Activated effector memory CD4-positive, alpha-beta T cell treated with Interleukin-2 at 50 U/mL for 16 hours (primary cell): ENCODE data around the gene JOSD1.

ENCODE experiments used
- DNase-seq: peaks from one replicate; pipeline ENCODE4 v3.0.0-alpha.2; 2020

JOSD1 gene

GRCh38 chr22:38700789-38701628 lies at the start of gene JOSD1:
Gene JOSD1, minus strand, starts transcription at chr22:38700943. Its CDS starts 956 bp downstream, at chr22:38699987.
- peak; percentile 95 for DNase-seq

GRCh38 chr22:38750104-38750503 lies 49.4 kb upstream of the JOSD1 start:
- no peak for DNase-seq

- no peak for DNase-seq
Observed at GRCh38 chr22:38748487-38749136, 47.9 kb upstream of the JOSD1 start.

GRCh38 chr22:38745676-38746460 lies 45.1 kb upstream of the JOSD1 start:
- DNase-seq = no peak

GRCh38 chr22:38744981-38745380 lies 44.2 kb upstream of the JOSD1 start:
- DNase-seq = no peak

GRCh38 chr22:38742176-38742942 lies 41.6 kb upstream of the JOSD1 start:
- DNase-seq = no peak

- no peak for DNase-seq
Observed at GRCh38 chr22:38741576-38741975, 40.8 kb upstream of the JOSD1 start.

GRCh38 chr22:38741166-38741565 lies 40.4 kb upstream of the JOSD1 start:
- no peak for DNase-seq

GRCh38 chr22:38740754-38741153 lies 40.0 kb upstream of the JOSD1 start:
- no peak for DNase-seq

GRCh38 chr22:38740116-38740723 lies 39.5 kb upstream of the JOSD1 start:
- no peak for DNase-seq

GRCh38 chr22:38739300-38740055 lies 38.7 kb upstream of the JOSD1 start:
- DNase-seq = no peak

GRCh38 chr22:38738475-38739070 lies 37.8 kb upstream of the JOSD1 start:
- no peak for DNase-seq

- no peak for DNase-seq
Observed at GRCh38 chr22:38737302-38738060, 36.7 kb upstream of the JOSD1 start.

- no peak for DNase-seq
Observed at GRCh38 chr22:38736257-38736570, 35.5 kb upstream of the JOSD1 start.

- DNase-seq = no peak
Observed at GRCh38 chr22:38735465-38736256, 34.9 kb upstream of the JOSD1 start.

GRCh38 chr22:38735126-38735464 lies 34.4 kb upstream of the JOSD1 start:
- no peak for DNase-seq

- DNase-seq = no peak
Observed at GRCh38 chr22:38734421-38735100, 33.8 kb upstream of the JOSD1 start.

GRCh38 chr22:38733724-38734381 lies 33.1 kb upstream of the JOSD1 start:
- DNase-seq = no peak

GRCh38 chr22:38733329-38733723 lies 32.6 kb upstream of the JOSD1 start:
- peak; percentile 44 for DNase-seq
